ENCODE data around the gene HERC6.

DNA sequence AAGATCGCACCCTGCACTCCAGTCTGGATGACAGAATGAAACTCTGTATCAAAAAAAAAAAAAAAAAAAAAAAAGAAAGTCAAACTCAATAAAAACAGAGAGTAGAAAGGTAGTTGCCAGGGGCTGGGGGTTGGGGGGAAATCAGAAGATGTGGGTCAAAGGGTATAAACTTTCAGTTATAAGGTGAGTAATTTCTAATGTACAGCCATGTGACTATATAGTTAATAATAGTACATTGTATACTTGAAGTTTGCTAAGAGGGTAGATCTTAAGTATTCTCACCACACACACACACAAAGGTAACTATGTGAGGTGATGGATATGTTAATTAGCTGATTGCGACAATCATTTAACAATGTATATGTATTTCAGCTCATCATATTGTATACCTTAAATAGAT lies 11.5 kb downstream of the HERC6 start:
- TF ChIP-seq CTCF (conservative IDR thresholded peaks at IDR 0.05 in 1 of 2, IDR thresholded peaks at IDR 0.05 in 1 of 2; ENCODE audit: extremely low read depth in 1 of 2, insufficient read depth in 1 of 2, low read depth in 1 of 2, low read length in 2 of 2), result no peak
- TF ChIP-seq EZH2 (IDR thresholded peaks at IDR 0.05; ENCODE audit: borderline replicate concordance, low read length), result no peak

Data from mammary epithelial cell (primary cell).